GM23248 (cell line): Measurements from ENCODE around the gene TXNDC15. TPM values are rescaled to one million over a fixed set of nuclear protein-coding genes. Genes with fewer than 3 reads are reported as not detected.

Experiments used
- DNase-seq: peaks from one replicate; pipeline ENCODE4 v3.0.0-alpha.2; 2015
- H2AFZ ChIP-seq: fragments of 200-600 bp; sonication (generic); 2 replicates; pipeline ENCODE4 v1.6.1; 2016; ENCODE audit warnings: antibody characterized with exemption
- H3F3A ChIP-seq: fragments of 200-600 bp; sonication (generic); 2 replicates; pipeline ENCODE4 v1.6.1; 2016; ENCODE audit warnings: mild to moderate bottlenecking, antibody characterized with exemption, mixed run types; ENCODE audit not compliant: insufficient read depth
- H3K27ac ChIP-seq: fragments of 200-600 bp; sonication (generic); 2 replicates; pipeline ENCODE4 v1.5.1; 2016; ENCODE audit warnings: mild to moderate bottlenecking
- H3K27me3 ChIP-seq: fragments of 200-600 bp; sonication (generic); replicated peaks from 2 replicates; pipeline ENCODE4 v1.6.1; 2016; ENCODE audit warnings: mild to moderate bottlenecking; ENCODE audit not compliant: insufficient read depth
- H3K36me3 ChIP-seq: fragments of 200-600 bp; sonication (generic); 2 replicates; pipeline ENCODE4 v1.6.1; 2016; ENCODE audit warnings: low read depth, mild to moderate bottlenecking
- H3K4me1 ChIP-seq: fragments of 200-600 bp; sonication (generic); 2 replicates; pipeline ENCODE4 v1.6.1; 2016; ENCODE audit warnings: mild to moderate bottlenecking; ENCODE audit not compliant: insufficient read depth
- H3K4me2 ChIP-seq: fragments of 200-600 bp; sonication (generic); one replicate; pipeline ENCODE4 v1.6.1; 2016; ENCODE audit warnings: mild to moderate bottlenecking; ENCODE audit not compliant: unreplicated experiment
- H3K4me3 ChIP-seq: fragments of 200-600 bp; sonication (generic); 2 replicates; pipeline ENCODE4 v1.5.1; 2016; ENCODE audit warnings: mild to moderate bottlenecking
- H3K79me2 ChIP-seq: fragments of 200-600 bp; sonication (generic); 2 replicates; pipeline ENCODE4 v1.6.1; 2016; ENCODE audit warnings: mild to moderate bottlenecking; ENCODE audit not compliant: insufficient read depth
- H3K9ac ChIP-seq: fragments of 200-600 bp; sonication (generic); 2 replicates; pipeline ENCODE4 v1.6.1; 2016; ENCODE audit warnings: mild to moderate bottlenecking
- H3K9me2 ChIP-seq: fragments of 200-600 bp; sonication (generic); 2 replicates; pipeline ENCODE4 v1.6.1; 2016; ENCODE audit warnings: mixed run types, mild to moderate bottlenecking, moderate library complexity; ENCODE audit not compliant: insufficient read depth
- H3K9me3 ChIP-seq: fragments of 200-600 bp; sonication (generic); one replicate; pipeline ENCODE4 v1.6.1; 2017; ENCODE audit warnings: low read depth
- H4K20me1 ChIP-seq: fragments of 200-600 bp; sonication (generic); 2 replicates; pipeline ENCODE4 v1.6.0; 2016; ENCODE audit not compliant: insufficient read depth
- EZH2 ChIP-seq: fragments of 200-600 bp; sonication (generic); IDR thresholded peaks from 2 replicates; pipeline ENCODE4 v1.6.1; 2018; ENCODE audit warnings: antibody characterized with exemption, mild to moderate bottlenecking; ENCODE audit not compliant: insufficient read depth, poor library complexity, severe bottlenecking
- EZH2phosphoT487 ChIP-seq: fragments of 200-600 bp; sonication (generic); IDR thresholded peaks from 2 replicates; pipeline ENCODE4 v1.6.1; 2018; ENCODE audit warnings: antibody characterized with exemption, moderate library complexity, mild to moderate bottlenecking, low read depth; ENCODE audit not compliant: insufficient read depth
- WGBS, 2 experiments: methylation state at CpG; one replicate each; pipeline ENCODE4 v1.1.6; 2015 to 2017; ENCODE audit warnings: low lambda C conversion rate in 2 of 2, low coverage in 1 of 2; ENCODE audit errors: missing lambda C conversion rate in 2 of 2; 5-methylcytosine and 5-hydroxymethylcytosine counted together
- in situ Hi-C: fragments of 300-500 bp; cut with MboI; formaldehyde crosslinking; loops from 2 replicates; pipeline ENCODE4 v1.15.0; 2020
- polyA plus RNA-seq: library from polyadenylated mRNA; unstranded; fragments of >200 nt; fragmentation: Nextera tagmentation; extraction: Ambion mirVana; gene quantifications from 2 replicates; pipeline ENCODE4 v1.2.1, GENCODE V29; 2016
- total RNA-seq: library from RNA; depleted of rRNA; stranded (reverse); fragments of >200 nt; shearing (Covaris generic); gene quantifications from 2 replicates; pipeline ENCODE4 v1.2.3, GENCODE V29; 2014

Gene TXNDC15
- total and polyA plus RNA-seq, 2 experiments from 2014 or later = 102 to 170 TPM

DNA sequence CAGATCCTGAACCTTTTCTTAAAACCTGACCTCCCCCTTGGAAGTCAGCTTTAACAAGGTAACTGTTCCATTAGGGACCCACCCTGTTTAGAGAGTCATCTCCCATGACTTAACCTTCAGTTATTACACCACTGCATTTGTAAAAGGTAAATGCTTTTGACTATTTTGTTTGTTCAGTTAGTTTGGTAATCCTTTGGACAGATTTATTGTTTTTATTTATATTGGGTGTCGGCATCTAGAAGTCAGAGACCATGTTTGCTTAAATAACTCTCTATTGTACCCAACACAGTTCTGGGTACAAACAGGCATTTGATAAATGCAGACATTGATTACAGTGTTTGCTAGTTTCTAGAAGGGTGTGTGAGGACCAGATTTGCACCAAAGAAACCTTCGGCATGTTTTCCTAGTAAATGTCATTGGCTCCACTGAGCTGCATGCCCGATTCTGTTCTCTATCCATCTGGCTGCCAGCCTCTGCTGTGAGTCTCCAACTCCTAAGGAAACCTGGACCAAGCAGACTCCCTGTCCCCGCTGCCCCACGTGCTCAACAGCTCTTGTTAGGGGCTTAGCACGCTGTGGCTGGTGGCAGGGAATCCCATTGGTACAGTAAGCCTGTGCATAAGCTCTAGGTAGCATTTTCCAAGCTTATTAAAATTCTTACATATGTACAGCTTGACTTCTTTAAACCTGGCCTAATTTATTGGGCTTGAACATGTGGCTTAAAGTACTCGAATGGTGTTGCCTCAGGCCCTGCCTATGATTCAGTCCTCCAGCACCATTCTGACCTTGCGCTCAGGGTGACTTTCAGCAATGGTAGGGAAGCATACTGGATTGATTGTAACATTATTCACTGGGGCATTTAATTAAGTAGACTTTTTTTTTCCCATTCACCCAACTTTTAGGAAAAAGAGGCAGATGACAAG, 37.4 kb downstream of the TXNDC15 start:
- H3K9ac ChIP-seq = no peak overlapping the region
- H3K36me3 ChIP-seq = no peaks in the 10 kb centered on the region
- WGBS, 2 experiments = 74 to 78% methylated on average over 8 of the region's 8 CpGs
- no peak overlapping the region for H2AFZ ChIP-seq
- no peaks in the 10 kb centered on the region for H3K9me3 ChIP-seq
- H3K4me1 ChIP-seq = no peaks in the 10 kb centered on the region
- no peaks in the 10 kb centered on the region for H4K20me1 ChIP-seq
- TF ChIP-seq EZH2phosphoT487 (no peak), EZH2 (no peak)
- no peaks in the 10 kb centered on the region for H3K9me2 ChIP-seq
- H3F3A ChIP-seq = no peaks in the 10 kb centered on the region
- no peak overlapping the region for H3K27ac ChIP-seq
- peaks cover 11% of the 10 kb centered on the region for H3K79me2 ChIP-seq
- in situ Hi-C loops = loop anchor here (25.0 kb wide), 1 partner anchor 426 kb away; no protein-coding TSS in a partner anchor
- H3K4me2 ChIP-seq = no peak overlapping the region
- H3K4me3 ChIP-seq = no peak overlapping the region
- H3K27me3 ChIP-seq = no peaks in the 10 kb centered on the region
- peak; percentile 26 for DNase-seq

DNA sequence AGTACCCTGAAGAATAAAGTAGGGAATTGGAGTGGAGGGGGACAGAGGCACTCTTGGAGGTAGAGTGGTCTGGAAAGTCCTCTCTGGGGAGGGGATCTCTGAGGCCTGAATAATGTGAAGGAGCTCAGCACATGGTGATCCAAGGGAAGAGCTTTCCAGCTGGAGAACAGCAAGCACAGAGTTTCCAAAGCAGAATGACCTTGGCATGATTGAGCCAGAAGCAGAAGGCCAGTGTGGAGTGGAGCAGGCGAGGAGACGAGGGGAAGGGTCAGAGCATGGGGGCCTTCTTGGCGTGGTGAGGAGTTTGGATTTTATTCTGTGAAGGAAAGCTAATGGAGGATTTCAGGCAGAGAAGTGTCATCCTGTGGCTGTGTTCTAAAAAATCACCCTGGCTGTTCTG, 39.1 kb downstream of the TXNDC15 start:
- no peaks in the 10 kb centered on the region for H3K4me1 ChIP-seq
- no peaks in the 10 kb centered on the region for H3K9me2 ChIP-seq
- no peak overlapping the region for H3K4me2 ChIP-seq
- no peaks in the 10 kb centered on the region for H3F3A ChIP-seq
- WGBS, 2 experiments = 91 to 95% methylated on average over 3 of the region's 3 CpGs
- no peak for DNase-seq
- TF ChIP-seq EZH2 (no peak), EZH2phosphoT487 (no peak)
- H3K9me3 ChIP-seq = no peaks in the 10 kb centered on the region
- H3K36me3 ChIP-seq = no peaks in the 10 kb centered on the region
- H4K20me1 ChIP-seq = no peaks in the 10 kb centered on the region
- H3K9ac ChIP-seq = no peak overlapping the region
- in situ Hi-C loops = loop anchor here (25.0 kb wide), 1 partner anchor 424 kb away; no protein-coding TSS in a partner anchor
- H3K27ac ChIP-seq = no peak overlapping the region
- H3K27me3 ChIP-seq = no peaks in the 10 kb centered on the region
- H3K4me3 ChIP-seq = no peak overlapping the region
- no peaks in the 10 kb centered on the region for H3K79me2 ChIP-seq
- no peak overlapping the region for H2AFZ ChIP-seq

DNA sequence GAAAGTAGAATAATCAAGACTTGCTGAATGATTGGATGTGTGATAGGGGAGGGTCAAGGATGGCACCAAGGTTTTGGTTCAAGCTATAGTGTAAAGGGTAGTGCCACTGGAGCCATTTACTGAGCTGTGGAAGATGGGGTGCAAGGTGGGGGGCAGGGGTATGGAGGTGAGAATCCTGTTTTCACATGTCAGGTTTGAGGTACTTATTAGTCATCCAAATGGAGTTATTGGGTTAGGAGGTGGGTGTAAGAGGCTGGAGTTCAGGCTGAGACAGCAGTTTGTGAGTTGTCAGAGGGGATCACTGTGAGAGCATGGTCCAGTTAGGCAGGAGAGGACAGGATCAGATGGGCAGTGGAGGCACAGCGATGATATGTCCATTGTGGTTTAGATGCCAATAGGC, 39.6 kb downstream of the TXNDC15 start:
- no peak for TF ChIP-seq EZH2
- TF ChIP-seq EZH2phosphoT487 = no peak
- no peaks in the 10 kb centered on the region for H3F3A ChIP-seq
- no peak overlapping the region for H2AFZ ChIP-seq
- no peaks in the 10 kb centered on the region for H3K36me3 ChIP-seq
- no peak overlapping the region for H3K27ac ChIP-seq
- H3K79me2 ChIP-seq = no peaks in the 10 kb centered on the region
- no peaks in the 10 kb centered on the region for H3K4me1 ChIP-seq
- DNase-seq = no peak
- in situ Hi-C loops = loop anchor here (25.0 kb wide), 1 partner anchor 424 kb away; no protein-coding TSS in a partner anchor
- no peak overlapping the region for H3K4me3 ChIP-seq
- H4K20me1 ChIP-seq = no peaks in the 10 kb centered on the region
- H3K9me3 ChIP-seq = no peaks in the 10 kb centered on the region
- H3K9ac ChIP-seq = no peak overlapping the region
- no peaks in the 10 kb centered on the region for H3K27me3 ChIP-seq
- 91 to 93% methylated on average over 1 of the region's 1 CpG for WGBS, 2 experiments
- H3K9me2 ChIP-seq = no peaks in the 10 kb centered on the region
- no peak overlapping the region for H3K4me2 ChIP-seq

DNA sequence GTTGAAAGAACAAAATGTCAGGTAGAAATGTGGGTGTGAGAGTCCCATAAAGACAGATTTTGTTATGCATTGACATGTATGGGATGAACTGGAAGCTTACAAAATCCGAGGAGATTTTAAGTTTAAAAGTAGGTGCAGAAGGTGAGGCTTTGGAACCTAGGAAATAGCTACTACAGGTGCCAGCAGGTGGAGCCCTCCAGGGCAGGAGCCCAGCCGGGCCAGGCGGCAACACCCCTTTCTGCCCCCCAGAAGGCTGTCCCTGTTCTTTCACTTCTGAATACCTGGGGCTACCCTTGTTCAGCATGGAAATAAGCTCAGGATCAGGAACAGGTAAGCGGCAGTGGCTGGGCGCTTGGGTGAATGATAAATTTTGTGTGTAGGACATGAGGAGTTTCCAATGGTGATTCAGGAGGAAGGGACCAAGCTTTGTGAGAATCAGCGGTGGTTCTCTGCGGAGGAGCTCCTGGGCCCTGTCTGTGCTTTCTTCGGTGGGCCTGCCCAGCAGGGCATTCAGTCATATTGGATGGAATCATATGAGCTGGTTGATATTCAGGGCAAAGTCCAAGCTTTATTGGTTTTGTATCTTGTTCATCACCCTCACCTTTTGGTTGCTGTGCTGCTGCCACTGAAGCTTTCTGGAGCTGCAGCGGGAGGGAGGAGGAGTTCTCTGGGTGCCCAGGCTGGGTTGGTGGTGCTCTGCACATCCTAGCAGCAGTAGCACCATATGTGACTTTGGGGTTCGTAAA, 43.1 kb downstream of the TXNDC15 start:
- Histone ChIP-seq H3K4me1 (no peaks in the 10 kb centered on the region), H3K4me2 (no peak overlapping the region), H3K9me3 (no peaks in the 10 kb centered on the region), H3K36me3 (no peaks in the 10 kb centered on the region), H2AFZ (no peak overlapping the region), H4K20me1 (no peaks in the 10 kb centered on the region), H3K27me3 (no peaks in the 10 kb centered on the region), H3K79me2 (no peaks in the 10 kb centered on the region), H3K9ac (no peak overlapping the region), H3K27ac (no peak overlapping the region), H3K9me2 (no peaks in the 10 kb centered on the region), H3F3A (no peaks in the 10 kb centered on the region), H3K4me3 (no peak overlapping the region)
- TF ChIP-seq EZH2phosphoT487 = no peak
- TF ChIP-seq EZH2 = no peak
- 96 to 97% methylated on average over 10 of the region's 10 CpGs for WGBS, 2 experiments
- in situ Hi-C loops = loop anchor here (25.0 kb wide), 1 partner anchor 420 kb away; no protein-coding TSS in a partner anchor
- no peak for DNase-seq
